CD4-positive, alpha-beta T cell treated with Interleukin-4 for 1 hour (primary cell): ENCODE results near the gene CD151.

Experiments used
- DNase-seq, 2 donors: peaks; one replicate each; pipeline ENCODE4 v3.0.0-alpha.2; 2020 to 2022

The CD151 gene

DNA sequence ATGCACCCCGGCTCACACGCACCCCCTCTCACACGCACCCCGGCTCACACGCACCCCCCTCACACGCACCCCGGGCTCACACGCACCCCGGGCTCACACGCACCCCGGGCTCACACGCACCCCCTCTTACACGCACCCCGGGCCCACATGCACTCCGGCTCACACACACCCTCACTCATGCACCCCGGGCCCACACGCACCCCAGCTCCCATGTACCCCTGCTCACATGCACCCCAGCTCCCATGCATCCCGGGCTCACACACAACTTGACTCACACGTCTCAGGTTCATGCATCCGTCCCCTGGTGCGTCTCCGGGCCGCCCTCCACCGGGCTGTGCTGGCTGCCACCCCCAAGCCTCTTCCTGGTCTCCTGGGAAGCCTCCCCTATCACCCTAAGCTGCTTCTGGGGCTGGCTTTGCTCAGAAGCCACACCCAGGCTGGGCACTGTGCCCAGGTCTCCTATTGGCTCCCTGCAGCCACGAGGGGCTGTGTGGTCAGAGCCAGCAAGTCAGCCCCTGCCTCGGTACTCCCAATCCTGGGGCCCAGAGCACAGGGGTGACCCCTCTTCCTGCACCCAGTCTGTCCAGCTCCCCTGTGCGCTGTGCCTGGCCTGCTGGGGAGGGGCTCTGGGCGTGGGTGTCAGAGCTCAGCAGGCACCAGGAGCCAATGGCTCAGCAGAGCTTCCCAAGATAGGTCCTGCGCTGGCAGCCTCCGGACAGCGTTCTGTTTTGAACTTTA lies 26.8 kb downstream of the CD151 start:
- no peak for DNase-seq

DNA sequence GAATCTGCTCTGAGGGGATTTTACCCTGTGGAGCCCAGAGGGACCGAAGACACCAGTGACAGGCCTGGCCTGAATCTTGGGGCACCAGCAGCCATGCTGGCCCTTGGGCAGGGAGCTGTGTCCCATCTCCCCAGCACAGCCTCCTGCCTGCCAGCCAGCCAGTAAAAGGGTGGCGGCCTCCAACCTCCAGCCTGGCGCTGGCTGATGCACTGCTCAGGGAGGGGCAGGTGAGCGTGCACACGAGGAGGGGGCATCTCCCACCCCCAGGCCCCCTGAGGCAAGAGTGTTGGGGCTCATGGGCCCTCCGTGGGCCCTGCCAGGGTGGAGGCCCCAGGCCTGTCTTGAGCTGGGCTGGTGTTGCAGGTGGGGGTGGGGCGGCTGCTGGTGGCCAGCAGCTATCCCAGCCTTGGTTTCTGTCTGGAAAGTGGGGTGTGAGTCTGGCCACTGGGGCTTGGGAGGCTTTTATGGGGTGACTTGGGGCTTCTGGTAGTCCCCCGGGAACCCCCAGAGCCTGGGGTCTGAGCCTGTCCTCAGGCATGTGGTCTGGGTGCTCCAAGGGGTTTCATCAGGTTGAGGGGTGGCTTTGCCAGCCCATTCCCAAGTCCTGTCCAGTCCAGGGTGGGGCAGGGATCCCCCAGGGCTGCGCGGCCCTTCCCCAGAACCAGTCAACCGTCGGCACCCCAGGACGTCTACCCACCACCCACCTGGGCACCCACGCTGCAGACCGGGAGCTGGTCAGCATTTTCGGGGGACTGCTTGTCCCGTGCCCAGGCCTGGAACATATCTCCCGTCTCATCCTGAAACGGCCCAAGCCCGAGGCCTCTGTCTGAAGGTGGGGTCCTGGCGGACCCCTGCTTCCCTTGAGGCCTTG lies 27.7 kb downstream of the CD151 start:
- DNase-seq, result no peak

DNA sequence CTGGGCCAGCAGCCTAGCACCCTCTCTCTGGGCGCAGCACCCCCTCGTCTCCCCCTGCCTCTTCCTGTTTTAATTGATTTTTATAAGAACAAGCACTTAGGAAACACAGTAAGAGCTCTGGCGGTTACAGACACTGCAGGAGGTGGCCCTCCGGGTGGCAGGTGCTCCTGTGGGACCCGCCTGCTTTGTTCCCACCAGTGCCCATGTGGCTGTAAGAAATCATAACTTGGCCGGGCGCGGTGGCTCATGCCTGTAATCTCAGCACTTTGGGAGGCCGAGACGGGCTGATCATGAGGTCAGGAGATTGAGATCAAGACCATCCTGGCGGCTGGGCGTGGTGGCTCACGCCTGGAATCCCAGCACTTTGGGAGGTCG lies 28.3 kb downstream of the CD151 start:
- no peak for DNase-seq

DNA sequence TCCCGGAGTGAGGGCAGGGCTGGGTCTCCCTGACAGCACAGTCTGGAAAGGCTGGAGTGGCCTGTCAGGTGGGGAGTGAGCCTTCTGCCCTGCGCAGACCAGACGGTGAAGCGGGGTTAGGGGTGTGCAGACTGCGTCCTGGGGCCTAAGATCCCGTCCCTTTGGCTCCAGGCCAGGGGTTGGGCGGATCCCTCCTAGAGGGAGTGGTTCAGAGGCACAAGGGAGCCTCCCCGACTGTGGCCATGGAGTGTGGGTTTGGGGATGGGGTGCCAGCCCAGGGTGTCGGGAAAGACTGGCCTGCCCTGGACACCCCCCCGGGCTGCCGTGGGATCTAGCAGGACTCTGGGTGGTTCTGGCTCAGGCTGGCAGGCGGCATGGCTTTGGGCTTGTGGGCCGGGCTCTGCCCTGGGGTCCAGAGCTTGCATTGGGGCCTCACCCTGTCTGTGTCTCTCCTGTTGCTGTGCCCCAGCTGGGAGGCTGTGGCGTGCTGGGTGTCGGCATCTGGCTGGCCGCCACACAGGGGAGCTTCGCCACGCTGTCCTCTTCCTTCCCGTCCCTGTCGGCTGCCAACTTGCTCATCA lies 29.4 kb downstream of the CD151 start:
- no peak for DNase-seq

DNA sequence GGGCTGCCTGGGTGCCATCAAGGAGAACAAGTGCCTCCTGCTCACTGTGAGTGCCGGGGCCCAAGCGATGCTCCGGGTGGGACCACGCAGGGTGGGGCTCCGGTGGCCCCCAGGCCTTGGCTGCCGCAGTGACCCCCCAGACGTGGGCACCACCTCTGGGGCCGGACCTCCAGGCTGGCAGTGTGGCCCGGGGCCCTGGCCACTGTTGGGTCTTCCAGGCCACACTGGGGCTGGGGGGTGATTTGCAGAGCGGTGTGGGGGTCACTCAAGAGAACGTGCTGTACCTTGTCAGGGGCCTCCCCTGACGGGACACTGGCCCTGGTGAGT lies 29.9 kb downstream of the CD151 start:
- no peak for DNase-seq

DNA sequence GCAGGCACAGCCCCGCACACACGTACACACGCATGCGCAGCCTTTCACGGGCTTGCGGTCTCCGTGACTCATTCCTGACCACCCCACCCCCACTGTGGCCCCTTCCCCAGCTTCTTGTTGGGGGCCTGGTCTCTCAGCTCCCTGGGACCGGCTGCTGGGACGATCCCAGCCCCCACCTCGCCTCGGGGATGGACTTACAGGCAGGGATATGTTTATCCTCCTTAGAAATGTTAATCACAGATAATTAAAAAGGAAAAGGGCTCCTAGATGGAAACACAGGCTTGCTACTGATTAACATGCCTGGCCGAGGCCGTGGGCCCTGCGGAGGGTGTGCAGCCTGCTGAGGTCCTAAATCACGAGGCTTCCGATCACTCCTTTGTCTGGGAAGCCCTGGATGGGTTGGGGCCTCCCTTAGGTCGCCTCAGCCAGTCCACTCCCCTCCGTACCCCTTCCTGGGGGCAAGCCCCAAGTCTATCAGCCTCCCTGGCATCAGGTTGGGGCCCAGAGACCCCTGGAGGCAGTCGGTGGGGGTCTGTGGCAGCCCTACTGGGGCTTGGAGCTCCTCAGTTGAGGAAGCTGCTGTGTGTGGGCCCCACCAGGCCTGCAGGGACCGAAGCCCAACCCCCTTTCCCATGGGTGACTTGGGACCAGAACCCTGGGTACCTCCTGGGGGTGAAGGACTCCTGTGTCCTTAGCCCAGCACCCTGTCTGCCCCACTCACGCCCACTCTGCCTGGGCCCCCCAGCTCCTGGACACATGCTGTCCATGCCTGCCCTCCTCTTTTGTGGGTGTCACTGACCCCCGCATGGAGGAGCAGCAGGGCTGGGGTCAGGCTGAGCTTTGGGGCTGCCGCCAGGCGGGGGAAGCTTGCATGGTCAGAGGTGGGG lies 30.5 kb downstream of the CD151 start:
- no peak for DNase-seq

DNA sequence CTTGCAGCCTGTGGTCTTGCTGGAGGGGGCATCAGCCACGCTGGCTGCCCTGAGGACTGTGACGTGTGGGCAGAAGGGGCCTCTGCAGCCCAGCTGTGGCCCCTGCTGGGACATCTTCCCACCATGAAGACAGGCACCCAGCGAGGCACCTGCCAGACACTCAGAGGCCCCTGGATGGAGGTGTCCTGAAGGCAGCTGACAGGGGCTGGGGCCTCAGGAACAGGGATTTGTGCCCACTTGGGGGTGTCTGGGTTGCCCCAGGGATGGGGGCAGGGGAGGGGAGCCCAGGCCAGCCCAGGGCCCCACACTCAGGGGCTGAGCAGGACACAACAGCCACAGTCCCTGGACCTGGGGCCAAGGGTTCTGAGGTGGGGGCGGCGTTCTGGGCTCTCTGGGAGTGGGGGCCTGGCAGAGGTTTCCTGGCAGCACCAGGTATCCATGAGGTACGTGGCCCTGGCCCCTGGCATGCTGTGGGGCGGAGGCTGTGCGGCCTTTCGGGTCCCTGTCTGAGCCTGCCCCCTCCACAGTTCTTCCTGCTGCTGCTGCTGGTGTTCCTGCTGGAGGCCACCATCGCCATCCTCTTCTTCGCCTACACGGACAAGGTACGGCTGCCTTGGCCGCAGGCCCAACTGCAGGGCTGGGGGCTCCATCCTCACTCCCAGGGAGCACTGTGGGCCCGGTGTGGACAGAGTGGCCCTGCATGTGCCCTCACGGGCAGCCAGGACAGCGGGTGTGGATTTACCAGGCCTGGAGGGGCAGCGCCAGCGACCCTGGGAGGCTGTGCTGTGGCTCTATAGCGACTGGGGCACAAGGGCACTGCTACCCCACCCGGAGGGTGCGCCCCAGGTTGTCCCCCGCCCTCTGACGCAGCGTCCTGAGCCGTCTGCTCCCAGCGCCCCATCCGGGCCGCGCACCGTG lies 31.4 kb downstream of the CD151 start:
- DNase-seq, result no peak

DNA sequence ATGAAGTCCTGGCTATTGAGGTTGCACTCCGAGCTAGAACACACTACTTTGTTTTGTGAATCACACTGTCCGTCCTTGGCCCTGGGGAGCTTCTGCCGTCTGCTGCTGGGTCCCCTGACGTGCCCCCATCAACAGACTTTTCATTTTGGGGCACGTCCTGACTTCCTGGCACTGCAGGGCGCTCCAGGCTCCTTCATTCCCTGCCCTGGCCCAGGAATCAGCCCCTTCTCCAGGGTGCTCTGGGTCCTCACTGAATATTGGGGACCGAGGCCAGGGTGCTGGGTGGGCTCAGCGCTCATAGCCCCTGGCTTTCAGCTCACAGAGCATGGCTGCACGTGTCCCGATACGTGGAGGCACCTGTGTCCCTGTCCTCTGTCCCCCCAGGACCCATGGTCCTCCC lies 32.1 kb downstream of the CD151 start:
- DNase-seq, result no peak

DNA sequence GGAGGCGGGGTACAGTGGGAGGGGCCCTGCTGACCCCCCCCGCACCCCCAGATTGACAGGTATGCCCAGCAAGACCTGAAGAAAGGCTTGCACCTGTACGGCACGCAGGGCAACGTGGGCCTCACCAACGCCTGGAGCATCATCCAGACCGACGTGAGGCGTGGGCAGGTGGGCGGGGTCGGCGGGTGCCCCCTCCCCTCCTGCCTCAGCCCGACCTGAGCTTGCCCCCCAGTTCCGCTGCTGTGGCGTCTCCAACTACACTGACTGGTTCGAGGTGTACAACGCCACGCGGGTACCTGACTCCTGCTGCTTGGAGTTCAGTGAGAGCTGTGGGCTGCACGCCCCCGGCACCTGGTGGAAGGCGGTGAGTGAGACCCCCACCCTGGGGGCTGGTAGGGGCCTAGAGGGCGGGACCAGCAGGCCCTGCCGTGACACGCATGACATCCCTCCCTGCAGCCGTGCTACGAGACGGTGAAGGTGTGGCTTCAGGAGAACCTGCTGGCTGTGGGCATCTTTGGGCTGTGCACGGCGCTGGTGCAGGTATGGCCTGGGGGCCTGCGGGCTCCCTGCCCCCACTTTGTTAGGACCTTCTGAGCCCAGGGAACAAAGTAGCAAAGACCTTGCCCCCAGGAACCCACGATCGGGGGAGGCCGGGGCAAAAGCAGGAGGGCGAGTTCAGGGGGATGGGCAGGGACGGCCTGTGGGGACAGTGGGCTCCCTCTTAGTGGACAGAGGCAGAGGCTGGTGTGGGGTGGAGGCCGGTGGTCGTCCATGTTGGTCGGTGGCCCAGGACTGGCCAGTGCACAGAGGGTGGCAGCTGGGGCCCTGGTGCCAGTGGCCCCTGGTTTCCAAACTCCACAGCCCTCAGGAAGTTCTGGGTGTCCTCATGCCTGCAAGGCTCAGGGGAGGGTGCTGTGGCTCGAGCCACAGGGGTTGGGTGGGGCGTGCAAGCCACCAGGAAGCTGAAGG lies 33.0 kb downstream of the CD151 start:
- no peak for DNase-seq

DNA sequence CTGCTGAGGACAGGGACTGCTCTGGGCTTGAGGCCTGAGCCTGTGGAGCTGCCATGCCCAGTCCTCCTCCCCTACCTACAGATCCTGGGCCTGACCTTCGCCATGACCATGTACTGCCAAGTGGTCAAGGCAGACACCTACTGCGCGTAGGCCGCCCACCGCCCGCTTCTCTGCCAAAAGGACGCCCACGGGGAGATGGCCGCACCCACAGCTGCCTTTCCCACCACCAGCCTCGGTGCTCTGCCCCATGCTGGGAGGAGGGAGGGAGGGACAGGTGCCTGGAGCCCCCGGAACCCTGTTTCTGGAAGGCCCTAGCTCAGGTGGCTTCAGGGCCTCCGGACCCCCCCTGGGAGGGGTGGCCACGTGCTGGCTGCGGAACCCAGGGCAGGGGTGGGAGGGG lies 33.7 kb downstream of the CD151 start:
- no peak for DNase-seq

DNA sequence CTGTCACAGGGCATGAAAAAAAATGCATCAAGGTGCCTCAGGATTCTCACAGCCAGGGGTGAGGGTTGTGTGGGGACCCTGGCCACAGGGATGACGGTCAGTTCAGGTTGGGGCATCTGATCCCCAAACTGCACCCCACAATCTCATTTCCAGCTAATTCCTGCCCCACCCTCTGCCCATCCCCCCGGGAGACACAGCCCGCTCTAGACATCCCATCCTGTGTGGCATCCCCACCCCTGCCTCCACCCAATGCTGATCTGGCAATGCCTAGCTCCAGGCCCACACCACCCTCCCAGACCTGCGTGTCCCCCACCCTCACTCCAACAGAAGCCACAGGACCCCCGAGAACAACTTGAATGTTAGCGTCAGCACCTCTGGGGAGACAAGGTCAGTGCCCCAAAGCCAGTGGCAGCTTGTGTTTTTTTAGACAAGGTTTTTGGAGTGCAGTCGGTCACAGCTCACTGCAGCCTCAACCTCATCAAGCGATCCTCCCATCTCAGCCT lies 35.2 kb downstream of the CD151 start:
- no peak for DNase-seq

DNA sequence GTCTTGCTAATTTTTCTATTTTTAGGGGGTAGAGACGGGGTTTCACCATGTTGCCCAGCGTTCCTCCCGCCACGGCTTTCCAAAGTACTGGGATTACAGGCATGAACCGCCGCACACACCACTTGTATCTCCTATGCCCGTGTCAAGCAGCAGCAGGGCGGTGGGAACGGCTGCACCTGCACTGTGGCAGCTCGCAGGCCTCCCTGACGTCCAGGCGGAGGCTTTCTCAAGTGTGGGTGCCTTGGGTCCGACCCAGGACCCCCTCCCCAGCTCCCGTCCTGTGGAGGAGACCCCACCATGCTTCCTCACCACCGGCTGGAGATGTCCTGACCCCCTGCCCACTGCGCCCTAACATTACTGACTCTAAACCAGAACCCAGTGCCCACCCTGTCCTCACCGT lies 35.6 kb downstream of the CD151 start:
- no peak for DNase-seq

DNA sequence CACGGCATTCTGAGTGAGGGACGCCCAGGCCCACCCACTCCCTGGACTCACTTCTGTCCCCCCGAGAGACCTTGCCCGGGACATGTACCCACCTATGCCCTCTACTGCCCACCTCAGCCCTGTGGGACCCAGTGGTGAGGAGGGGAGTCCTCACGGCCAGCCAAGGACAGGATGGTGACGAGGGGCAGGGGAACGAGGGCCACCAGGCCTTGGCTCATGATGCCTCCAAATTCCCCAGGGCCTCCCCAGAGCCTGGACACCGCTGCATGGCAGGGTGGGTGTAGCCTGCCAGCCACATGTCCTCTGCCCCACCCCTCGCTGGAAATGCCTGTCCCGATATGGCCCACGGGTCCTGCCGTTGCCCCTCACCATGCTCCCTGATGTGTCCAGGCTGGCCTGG lies 36.0 kb downstream of the CD151 start:
- DNase-seq, result no peak

DNA sequence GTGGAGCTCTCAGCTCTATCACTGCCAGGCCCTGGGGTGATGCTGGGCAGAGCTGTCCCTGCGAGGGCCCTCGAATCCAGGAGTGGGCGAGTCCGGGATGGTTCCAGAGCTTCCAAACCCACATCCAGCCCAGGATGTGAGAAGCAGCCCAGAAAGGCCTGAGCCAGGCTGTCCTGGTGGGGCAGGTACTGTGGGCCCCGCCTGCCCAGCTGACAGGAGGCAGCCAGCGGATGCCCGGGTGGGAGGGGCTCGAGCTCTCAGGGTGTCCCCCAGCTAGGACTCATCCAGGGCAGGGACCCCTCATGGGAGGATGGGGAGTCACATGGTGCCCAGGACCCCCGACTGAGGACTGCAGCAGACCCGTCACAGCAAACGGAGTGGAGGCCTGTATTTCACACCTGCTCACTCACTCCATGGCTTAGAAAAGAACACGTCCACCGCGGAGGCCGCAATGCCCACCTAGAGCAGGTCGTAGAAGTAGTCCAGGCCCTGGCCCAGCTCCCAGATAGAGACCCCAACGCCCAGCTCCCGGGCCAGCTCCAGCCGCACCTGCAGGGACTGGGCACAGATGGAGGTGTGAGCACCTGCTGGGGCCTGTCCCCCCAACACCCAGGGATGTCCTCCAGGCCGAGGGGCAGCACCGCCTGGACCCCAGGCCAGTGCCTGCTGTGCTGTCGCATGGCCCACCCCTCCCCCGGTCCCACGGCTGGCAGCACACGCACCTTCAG lies 36.8 kb downstream of the CD151 start:
- DNase-seq, result no peak

DNA sequence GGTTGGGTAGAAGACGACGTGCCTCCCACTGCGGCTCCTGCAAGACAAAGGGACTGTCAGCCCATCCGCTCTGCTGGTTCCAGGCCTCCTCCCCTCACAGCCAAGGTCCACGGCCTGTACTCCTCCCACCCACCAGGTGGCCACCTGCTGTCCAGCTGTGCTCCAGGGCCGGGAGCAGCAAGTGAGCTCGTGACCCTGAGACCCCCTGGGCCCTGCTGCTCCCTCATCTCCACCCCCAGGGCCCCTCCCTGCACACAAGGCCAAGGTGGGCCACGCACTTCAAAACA lies 37.3 kb downstream of the CD151 start:
- DNase-seq, result no peak

DNA sequence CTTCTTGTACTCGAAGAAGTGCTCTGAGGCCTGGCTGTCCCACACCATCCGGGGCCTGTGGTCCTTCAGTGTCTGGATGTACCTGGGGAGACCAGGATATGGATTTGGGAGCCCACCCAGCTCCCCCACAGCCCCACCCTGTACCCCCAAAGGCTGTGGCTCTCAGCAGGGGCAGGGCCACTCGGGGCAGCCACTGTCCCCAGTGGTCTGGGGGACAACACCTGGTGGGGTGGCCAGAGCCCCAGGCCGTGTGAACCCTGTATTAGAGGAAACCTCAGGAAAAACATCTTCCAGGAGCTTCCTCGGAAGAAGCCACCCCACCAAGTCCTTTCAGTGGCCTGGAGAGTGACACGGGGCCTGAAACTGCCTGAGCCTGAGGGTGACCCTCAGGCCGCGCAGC lies 37.7 kb downstream of the CD151 start:
- no peak for DNase-seq

DNA sequence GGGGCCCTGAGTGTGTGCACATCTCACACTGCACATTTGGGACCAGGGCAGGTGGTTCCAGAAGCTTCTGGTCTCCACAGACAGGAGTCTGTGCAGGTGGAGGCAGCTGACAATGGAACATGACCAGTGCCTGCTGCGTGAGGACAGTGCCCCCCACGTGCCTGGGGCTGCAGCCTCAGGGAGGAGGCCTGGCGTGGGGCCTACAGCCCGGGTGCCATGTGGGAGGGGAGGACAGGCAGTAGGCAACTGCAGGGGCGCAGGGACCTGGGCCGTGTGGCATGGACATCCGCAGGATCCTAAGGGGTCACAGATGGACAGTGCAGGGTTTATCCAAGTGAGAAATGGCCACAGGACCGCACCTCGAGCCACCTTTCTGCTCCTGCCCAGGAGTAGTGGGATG lies 38.7 kb downstream of the CD151 start:
- no peak for DNase-seq

DNA sequence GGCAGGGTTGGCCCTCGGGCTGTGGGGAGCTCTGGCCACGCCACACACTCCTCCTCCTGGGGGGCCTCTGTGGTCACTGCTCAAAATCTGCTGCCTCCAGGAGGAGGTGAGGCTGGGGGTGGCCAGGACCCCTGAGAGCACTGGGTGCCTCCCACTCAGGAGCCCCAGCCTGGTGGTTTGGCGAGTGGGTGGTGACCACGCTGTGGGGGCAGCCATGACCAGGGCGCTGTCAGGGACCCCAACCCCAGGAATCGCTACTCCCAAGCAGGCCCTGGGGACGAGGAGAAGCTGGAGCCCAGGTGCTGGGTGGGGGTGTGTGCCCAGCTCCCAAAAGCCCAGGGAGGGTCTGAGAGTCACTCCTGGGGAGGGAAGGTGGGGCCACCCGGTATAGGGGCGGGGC lies 40.0 kb downstream of the CD151 start:
- DNase-seq, result no peak

DNA sequence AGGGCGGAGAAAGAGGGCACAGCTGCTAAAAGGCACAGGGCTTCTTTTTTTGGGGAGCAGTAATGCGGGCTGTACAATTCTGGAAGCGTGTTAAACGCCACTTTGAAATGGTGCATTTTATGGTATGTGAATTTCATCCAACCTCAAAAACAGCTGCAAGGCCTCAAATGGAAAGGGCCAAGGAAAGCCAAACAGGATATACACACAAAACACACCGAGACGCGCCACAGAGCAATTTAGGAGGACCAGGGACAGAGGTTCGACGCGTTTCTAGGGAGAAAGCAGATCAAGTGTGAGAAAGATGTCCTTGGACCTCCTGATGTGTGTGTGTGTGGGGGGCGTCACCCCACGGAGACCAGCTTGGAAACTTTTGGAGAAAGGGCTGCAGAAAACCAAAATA lies 41.0 kb downstream of the CD151 start:
- DNase-seq, result no peak

DNA sequence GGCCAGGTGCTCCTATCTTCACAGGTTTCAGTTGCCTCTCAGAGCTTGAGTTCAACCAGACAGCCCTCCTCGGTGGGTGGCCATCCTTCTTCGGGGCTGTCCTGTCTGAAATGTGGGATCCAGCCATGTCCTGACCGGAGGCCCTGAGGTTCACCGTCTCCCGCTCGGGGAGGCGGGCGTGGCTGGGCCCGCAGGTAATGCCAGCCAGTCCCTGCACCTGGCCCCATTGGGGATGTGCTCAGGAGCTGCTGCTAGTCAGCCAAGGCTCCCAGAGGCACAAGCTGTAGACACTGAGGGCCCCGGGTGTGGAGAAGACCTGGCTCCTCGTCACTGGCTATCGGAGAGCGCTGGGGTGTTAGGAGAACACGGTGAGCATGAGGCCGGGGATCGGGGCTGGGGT lies 42.5 kb downstream of the CD151 start:
- DNase-seq, result no peak
